Measurements from ENCODE around the gene EFHC2. TPM values are rescaled to one million over a fixed set of nuclear protein-coding genes. Genes with fewer than 3 reads are reported as not detected.

Gene EFHC2
- total RNA-seq, 1 experiment from 2014 or later: 0.28 TPM

GRCh38 chrX:44232081-44232480 is 111.4 kb downstream of the EFHC2 start:
- no TSS peak for BruUV-seq (replicated peaks)
- ATAC-seq: no peak
- ChIA-PET CTCF (no interaction called here), POLR2A (no interaction called here)
- Histone ChIP-seq H3K4me3 (ENCODE audit: low read depth in 2 of 2, low read length in 2 of 2) (no peak overlapping the region), H3K9me3 (ENCODE audit: control insufficient read depth, insufficient read depth, low read depth, low read length) (no peaks in the 10 kb centered on the region), H3K4me1 (ENCODE audit: control insufficient read depth, insufficient read depth, low read length) (no peaks in the 10 kb centered on the region), H3K36me3 (ENCODE audit: control insufficient read depth, insufficient read depth, low read length) (no peaks in the 10 kb centered on the region), H3K27ac (ENCODE audit: low read length) (no peak overlapping the region), H3K27me3 (ENCODE audit: control insufficient read depth, insufficient read depth, low read length) (no peaks in the 10 kb centered on the region)
- intact Hi-C loops (cut with micrococcal nuclease; ENCODE audit: unreplicated experiment) (no loop called here), in situ Hi-C loops (cut with HindIII; ENCODE audit: low pct_unique_long_range_greater_than_20kb, low sequenced_read_pairs) (no loop called here)
- TF ChIP-seq TCF7L2 (IDR thresholded peaks at IDR 0.05; ENCODE audit: low read depth, low read length) (no peak), SIN3A (IDR thresholded peaks at IDR 0.05; ENCODE audit: borderline replicate concordance, insufficient read depth, low read depth, low read length) (no peak), CTCF (IDR thresholded peaks at IDR 0.05) (no peak), POLR2AphosphoS5 (IDR thresholded peaks at IDR 0.05; ENCODE audit: low read depth, low read length) (no peak)
- TF ChIP-seq, protein P1, sequence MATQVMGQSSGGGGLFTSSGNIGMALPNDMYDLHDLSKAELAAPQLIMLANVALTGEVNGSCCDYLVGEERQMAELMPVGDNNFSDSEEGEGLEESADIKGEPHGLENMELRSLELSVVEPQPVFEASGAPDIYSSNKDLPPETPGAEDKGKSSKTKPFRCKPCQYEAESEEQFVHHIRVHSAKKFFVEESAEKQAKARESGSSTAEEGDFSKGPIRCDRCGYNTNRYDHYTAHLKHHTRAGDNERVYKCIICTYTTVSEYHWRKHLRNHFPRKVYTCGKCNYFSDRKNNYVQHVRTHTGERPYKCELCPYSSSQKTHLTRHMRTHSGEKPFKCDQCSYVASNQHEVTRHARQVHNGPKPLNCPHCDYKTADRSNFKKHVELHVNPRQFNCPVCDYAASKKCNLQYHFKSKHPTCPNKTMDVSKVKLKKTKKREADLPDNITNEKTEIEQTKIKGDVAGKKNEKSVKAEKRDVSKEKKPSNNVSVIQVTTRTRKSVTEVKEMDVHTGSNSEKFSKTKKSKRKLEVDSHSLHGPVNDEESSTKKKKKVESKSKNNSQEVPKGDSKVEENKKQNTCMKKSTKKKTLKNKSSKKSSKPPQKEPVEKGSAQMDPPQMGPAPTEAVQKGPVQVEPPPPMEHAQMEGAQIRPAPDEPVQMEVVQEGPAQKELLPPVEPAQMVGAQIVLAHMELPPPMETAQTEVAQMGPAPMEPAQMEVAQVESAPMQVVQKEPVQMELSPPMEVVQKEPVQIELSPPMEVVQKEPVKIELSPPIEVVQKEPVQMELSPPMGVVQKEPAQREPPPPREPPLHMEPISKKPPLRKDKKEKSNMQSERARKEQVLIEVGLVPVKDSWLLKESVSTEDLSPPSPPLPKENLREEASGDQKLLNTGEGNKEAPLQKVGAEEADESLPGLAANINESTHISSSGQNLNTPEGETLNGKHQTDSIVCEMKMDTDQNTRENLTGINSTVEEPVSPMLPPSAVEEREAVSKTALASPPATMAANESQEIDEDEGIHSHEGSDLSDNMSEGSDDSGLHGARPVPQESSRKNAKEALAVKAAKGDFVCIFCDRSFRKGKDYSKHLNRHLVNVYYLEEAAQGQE (IDR thresholded peaks at IDR 0.05; ENCODE audit: insufficient read depth in 1 of 2, low read depth in 2 of 2, low read length in 1 of 2): no peak
- no peak for DNase-seq (ENCODE audit: low read depth, low spot score)

- CTCF ChIA-PET: no interaction called here
- in situ Hi-C loops (cut with HindIII; ENCODE audit: low pct_unique_long_range_greater_than_20kb, low sequenced_read_pairs): no loop called here
- POLR2A ChIA-PET: no interaction called here
Measured at GRCh38 chrX:44228621-44229020, 114.9 kb downstream of the EFHC2 start.

More at GRCh38 chrX:44228621-44229020, 114.9 kb downstream of the EFHC2 start:
- no TSS peak for BruUV-seq (replicated peaks)
- Histone ChIP-seq H3K4me1 (ENCODE audit: control insufficient read depth, insufficient read depth, low read length) (no peaks in the 10 kb centered on the region), H3K4me3 (ENCODE audit: low read depth in 2 of 2, low read length in 2 of 2) (no peak overlapping the region), H3K27ac (ENCODE audit: low read length) (no peak overlapping the region), H3K36me3 (ENCODE audit: control insufficient read depth, insufficient read depth, low read length) (no peaks in the 10 kb centered on the region), H3K9me3 (ENCODE audit: control insufficient read depth, insufficient read depth, low read depth, low read length) (no peaks in the 10 kb centered on the region), H3K27me3 (ENCODE audit: control insufficient read depth, insufficient read depth, low read length) (no peaks in the 10 kb centered on the region)
- TF ChIP-seq, protein P1 (IDR thresholded peaks at IDR 0.05; ENCODE audit: insufficient read depth in 1 of 2, low read depth in 2 of 2, low read length in 1 of 2): no peak
- TF ChIP-seq TCF7L2 (IDR thresholded peaks at IDR 0.05; ENCODE audit: low read depth, low read length) (no peak), POLR2AphosphoS5 (IDR thresholded peaks at IDR 0.05; ENCODE audit: low read depth, low read length) (no peak), SIN3A (IDR thresholded peaks at IDR 0.05; ENCODE audit: borderline replicate concordance, insufficient read depth, low read depth, low read length) (no peak), CTCF (IDR thresholded peaks at IDR 0.05) (no peak)
- intact Hi-C loops (cut with micrococcal nuclease; ENCODE audit: unreplicated experiment): no loop called here
- ATAC-seq: no peak
- DNase-seq (ENCODE audit: low read depth, low spot score): no peak
